Spleen (tissue), 7 donors: Measurements from ENCODE around the gene CCDC88A.

Experiments used
- POLR2A ChIP-seq, 3 donors: fragments of 450-650 bp; IDR thresholded peaks; one replicate each; pipeline ENCODE4 v1.5.1; 2017; ENCODE audit warnings: antibody characterized with exemption in 3 of 3, mild to moderate bottlenecking in 1 of 3
- POLR2AphosphoS5 ChIP-seq, 3 donors: sonication (generic); formaldehyde crosslinking; IDR thresholded peaks; one replicate each; pipeline ENCODE4 v1.5.1; 2017; ENCODE audit warnings: antibody characterized with exemption in 3 of 3
- TF ChIP-seq, protein P1 (sequence below), 11 experiments: fragments of 200-600 bp in 7 of 11; fragments of 450-650 bp in 4 of 11; sonication (generic) in 4 of 11; IDR thresholded peaks in 8 of 11; conservative IDR thresholded peaks in 3 of 11; 1 replicate in 7 of 11; 2 replicates in 4 of 11; pipeline versions ENCODE4 v1.4.0 to v1.8.0; 2016 to 2021; ENCODE audit warnings: antibody characterized with exemption in 11 of 11, inconsistent platforms in 4 of 11, mild to moderate bottlenecking in 1 of 11
- donor health status: DM: no; HTN: no; CAD: no; lungs with moderate emphysema.
- donor health status: DM: no; HTN: no; CAD: no.
- donor health status: DM: no; HTN: no; CAD: no.

DNA sequence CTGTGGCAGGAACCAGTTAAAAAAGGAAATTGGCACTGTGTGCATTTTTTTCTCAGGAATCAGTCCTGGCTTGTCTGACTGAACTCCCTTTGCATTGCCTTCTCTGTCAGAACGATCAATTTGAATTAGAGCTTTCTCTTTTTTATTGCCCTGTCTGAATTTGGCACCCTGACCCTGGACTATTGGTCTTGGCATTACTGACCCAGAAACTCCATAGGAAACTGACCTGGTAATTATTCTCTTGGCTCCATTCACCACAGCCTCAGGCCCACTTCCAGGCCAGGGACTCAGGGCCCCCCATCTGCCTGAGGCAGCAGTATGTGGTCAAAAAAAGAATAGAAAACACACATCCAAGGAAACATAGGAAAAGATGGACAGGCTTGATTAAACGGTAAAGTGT lies 32.0 kb upstream of the CCDC88A start:
- TF ChIP-seq, protein P1, sequence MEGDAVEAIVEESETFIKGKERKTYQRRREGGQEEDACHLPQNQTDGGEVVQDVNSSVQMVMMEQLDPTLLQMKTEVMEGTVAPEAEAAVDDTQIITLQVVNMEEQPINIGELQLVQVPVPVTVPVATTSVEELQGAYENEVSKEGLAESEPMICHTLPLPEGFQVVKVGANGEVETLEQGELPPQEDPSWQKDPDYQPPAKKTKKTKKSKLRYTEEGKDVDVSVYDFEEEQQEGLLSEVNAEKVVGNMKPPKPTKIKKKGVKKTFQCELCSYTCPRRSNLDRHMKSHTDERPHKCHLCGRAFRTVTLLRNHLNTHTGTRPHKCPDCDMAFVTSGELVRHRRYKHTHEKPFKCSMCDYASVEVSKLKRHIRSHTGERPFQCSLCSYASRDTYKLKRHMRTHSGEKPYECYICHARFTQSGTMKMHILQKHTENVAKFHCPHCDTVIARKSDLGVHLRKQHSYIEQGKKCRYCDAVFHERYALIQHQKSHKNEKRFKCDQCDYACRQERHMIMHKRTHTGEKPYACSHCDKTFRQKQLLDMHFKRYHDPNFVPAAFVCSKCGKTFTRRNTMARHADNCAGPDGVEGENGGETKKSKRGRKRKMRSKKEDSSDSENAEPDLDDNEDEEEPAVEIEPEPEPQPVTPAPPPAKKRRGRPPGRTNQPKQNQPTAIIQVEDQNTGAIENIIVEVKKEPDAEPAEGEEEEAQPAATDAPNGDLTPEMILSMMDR (IDR thresholded peaks at IDR 0.05 in 8 of 11, conservative IDR thresholded peaks at IDR 0.05 in 3 of 11), result no peak
- TF ChIP-seq POLR2A (IDR thresholded peaks at IDR 0.05), result no peak
- no peak for TF ChIP-seq POLR2AphosphoS5 (IDR thresholded peaks at IDR 0.05)
